Fibroblast of skin of back (primary cell): ENCODE measurements around the gene SLC46A2.

Experiments used
- DNase-seq: peaks from one replicate; pipeline ENCODE4 v3.0.0-alpha.2; 2013

Gene SLC46A2

DNA sequence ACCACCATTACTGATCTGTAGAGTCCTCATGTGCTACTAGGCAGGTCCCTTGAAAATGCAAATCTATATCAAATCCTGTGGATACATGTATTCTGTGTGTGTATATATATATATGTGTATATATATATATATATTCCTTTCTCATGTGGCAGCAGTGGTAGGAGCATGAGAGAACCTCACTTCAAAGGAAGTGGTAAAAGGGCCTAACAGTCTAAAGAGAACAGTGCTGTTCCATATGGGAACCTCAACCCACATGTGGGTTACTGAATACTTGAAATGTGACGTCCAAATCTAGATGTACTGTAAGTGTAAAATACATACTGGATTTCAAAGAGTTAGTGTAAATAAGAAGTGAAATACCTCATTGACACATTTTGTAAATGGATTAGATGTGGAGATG lies 5.4 kb downstream of the SLC46A2 start:
- no peak for DNase-seq

DNA sequence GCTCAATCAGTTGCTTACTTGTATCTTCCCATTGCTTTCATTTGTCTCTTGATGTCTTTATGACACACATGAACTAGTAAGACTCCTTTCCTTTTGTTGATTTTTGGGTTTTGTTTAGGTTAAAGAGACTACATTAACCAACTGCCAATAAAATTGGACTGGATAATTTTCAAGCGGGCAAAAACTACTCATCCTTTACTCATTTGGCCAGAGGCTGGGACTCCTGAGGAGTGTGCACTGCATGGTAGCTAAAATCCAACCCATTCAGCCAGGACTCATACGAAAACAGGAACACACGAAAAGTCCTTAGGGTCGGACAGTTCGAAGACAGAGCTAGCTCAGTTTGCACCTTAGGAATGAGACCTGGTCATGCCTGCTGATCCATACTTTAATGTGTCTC lies 6.0 kb downstream of the SLC46A2 start:
- no peak for DNase-seq

DNA sequence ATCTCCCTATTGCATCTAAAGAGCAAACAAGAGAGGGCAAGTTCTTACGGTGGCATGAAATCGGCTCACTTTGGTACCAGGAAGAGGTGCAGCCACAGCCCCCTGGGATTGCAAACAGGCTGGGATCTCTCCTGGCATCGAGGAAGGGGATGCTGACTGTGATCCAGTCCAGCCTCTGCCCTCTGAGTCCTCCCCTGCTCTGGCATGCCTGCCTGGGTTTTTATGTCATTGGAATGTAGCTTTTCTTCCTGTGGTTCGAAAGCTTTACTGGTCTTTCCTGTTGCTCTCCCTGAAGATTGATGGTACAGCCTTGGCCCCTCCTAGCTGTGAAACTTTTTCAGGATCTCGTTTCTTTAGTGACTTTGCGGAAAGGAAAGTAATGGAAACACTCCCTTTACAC lies 6.6 kb downstream of the SLC46A2 start:
- DNase-seq, result peak; percentile 54

DNA sequence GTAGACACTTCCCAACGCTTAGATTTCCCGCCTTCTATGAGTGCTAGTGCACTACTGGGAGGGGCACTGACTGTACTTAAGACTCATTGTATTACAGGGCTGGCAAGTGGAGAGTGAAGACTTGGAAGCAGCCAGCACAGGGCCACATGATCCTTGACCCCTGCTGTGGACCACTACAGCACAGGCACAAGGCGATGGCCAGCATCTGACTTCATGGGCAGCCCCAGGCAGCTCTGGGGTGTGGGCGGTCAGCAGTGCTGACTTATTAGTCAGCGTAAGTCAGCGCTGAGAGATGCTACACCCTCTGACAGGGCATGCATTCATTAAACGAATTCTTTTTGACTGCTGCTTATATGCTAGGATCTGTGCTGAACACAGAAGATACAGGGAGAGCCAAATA lies 9.3 kb downstream of the SLC46A2 start:
- peak; percentile 49 for DNase-seq

DNA sequence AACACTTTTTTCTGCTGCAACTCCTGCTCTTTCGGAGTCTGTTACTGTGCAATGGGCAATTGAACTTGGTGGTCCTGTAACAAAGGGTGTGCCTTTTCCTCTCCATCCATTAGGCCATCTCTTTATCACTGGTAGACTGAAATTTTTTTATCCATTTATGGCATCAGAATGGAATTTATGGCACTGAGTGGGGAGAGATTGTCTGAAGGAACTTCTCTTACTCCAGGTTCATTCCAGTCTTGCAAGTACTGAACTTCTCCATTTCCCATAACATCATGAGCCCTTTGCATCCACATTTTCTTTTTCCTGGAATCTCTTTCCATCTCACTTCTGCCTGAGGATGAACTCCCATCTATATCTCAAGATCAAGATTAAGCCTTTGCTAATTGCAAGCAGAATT lies 10.0 kb downstream of the SLC46A2 start:
- DNase-seq, result no peak

DNA sequence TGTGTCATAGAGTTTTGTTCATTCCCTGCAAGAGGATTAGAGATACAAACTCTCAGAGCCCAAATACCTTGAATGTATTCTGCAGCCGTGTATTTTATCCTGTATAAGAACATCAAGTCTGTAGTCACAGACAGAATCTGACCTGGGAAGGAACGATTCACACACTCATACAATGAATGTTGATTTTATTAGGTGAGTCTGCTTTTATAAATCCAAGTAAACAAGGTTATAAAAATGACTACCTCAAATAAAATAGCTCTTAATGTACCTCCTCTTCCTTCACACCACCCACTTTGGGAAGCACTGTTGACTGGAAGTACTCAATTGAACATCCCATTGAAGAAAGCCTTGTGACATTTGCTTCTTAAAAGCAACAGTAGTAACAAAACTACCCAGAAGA lies 11.9 kb downstream of the SLC46A2 start:
- DNase-seq, result no peak

DNA sequence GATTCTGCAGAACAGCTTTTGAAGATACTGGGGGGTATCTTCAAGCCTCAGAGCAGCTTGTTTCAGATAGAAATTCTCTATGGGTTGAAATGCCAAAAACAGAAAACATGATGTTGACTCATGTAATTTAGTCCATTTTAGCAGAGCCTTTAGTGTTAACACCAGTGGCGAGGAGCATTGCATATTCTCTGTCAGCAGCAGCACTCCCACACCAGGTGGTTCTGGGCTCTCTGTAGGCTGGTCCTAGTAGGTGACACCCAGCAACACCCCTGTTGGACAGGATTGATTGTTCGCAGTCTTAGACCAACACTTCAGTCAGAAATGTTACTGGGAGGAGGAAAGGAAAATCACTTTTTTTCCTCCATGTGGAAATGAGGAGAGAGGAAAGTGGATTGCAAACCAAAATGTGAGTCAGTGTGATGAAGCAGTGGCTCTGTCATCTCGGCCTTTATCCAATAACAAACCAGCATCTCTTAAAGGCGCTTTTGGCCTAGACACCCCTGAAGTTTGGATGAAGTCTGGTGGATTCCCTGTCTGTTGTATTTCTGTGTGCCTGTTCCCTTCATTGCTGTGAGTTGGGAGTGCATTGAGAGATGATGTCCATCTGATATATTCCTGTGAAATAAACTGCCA lies 16.8 kb downstream of the SLC46A2 start:
- DNase-seq, result no peak

DNA sequence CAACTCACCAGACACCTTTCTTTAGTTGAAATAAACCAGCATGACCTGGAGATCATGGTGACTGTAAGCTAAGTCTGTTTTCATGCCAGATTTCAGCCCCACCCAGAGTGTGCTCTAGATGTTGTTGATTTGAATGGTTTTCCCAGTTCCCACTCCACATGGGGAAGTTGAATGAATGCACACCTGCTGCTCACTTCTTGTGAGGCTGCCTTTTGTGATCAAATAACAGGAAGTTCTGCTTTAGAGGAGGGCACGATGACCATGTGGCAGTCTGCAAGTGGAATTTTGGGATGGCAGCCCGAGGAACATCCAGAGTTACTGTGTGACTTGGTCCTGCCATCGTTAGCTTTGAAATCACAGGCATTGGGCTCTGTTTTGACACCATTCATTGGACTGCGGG lies 18.7 kb downstream of the SLC46A2 start:
- no peak for DNase-seq

DNA sequence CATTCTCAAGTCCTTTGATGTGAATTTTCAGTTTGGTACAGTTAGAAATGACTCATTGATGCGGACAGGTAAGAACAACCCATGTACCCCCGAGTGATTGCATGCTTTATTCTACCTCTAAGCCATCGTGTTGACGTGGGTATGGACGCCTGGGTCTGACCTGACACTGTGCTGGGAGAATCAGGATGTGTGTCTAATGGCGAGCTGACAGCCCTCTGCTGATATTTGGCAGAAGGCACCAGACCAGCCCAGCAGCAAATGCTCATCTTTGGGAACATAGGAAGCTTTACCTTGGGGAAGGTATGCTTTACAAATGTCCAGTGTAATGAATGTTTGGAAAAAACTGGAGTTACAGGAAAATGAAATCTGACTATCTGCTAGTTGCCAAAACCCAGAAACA lies 20.1 kb downstream of the SLC46A2 start:
- DNase-seq, result no peak

DNA sequence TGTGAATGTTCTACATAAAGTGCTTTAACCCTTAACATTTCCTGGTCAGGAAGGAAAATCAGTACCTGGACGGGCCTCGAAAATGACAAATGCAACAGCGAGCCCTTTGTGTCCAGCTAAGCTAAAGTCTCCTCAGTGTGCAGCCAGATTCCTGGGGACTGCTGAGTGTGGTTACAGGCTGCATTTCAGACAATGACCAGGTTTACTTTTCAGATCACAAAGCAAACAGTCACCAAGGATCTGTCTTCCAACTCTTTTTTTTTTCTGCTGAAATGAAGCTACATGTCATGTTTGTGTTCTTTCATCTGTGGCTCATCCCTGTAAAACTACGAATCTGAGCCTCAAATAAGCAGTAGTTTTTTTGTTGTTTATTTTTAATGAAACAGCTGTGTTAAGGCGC lies 20.8 kb downstream of the SLC46A2 start:
- DNase-seq, result no peak

DNA sequence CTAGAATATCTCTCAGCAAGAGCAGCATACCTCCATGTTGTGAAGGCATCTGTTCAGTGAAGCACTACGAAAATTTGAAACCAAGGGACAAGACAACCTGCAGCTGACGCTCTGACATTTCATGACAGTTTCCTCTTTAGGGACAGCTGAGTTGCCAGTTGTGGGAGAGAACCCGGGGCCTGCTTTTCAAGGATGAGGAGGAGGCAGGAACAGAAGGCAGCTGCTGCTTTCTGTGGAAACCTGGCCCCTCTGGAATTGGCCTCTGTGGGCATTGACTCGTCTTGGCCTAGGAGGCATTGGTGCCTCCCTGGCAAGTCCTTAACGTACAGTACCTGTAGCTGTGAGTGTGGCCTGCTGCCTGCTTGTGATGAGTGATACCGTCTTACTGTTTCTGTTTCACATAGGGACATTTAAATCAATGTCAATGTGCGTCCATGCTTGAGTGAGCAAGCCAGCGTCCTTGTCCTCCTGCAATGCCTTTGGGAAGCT lies 21.6 kb downstream of the SLC46A2 start:
- DNase-seq, result no peak

DNA sequence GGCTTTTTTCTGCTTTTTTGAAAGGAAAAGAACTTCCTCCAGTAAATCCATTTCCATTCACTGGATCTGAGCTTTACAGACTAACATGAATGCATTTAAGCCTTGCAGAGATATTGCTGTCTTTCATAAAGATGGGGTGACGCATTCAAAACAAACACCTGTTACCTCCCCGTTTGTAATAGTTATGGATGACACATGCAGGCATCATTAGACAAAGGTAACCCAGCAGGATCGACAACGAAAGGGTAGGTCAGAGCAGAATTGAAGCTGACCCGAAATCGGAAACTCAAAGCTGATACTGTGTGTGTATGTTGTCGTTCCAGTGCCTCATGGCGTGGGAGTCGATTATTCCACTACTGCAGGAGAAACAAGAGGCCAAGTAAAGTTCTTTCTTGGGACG lies 22.2 kb downstream of the SLC46A2 start:
- no peak for DNase-seq

DNA sequence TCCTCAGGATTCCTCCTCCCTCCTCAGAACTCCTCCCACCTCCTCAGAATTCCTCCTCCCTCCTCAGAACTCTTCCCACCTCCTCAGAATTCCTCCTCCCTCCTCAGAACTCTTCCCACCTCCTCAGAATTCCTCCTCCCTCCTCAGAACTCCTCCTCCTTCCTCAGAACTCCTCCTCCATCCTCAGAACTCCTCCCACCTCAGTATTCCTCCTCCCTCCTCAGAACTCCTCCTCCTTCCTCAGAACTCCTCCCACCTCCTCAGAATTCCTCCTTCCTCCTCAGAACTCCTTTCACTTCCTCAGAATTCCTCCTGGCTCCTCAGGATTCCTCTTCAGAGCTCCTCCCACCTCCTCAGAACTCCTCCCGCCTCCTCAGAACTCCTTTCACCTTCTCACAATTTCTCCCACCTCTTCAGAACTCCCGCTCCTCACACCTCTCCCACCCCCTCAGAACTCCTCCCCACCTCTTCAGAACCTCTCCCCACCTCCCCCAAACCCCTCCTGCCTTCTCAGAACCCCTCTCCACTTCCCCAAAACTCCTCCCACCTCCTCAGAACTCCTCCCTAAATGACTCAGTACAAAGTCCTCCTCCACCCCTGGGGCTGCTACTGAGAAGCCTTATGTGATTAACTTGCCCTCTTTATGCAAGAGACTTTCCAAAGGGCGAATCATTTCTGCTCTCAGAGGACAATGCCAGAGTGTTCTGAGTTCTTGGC lies 23.2 kb downstream of the SLC46A2 start:
- DNase-seq, result peak; percentile 90

DNA sequence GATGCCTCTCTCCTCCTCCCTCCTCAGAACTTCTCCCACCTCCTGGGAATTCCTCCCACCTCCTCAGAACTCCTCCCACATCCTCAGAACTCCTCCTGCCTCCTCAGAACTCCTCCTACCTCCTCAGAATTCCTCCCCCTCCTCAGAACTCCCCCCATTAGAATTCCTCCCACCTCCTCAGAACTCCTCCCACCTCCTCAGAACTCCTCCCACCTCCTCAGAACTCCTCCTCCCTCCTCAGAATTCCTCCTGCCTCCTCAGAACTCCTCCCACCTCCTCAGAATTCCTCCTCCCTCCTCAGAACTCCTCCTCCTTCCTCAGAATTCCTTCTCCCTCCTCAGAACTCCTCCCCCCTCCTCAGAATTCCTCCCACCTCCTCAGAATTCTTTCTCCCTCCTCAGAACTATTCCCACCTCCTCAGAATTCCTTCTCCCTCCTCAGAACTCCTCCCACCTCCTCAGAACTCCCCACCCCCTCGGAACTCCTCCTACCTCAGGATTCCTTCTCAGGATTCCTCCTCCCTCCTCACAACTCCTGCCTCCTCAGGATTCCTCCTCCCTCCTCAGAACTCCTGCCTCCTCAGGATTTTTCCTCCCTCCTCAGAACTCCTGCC lies 23.9 kb downstream of the SLC46A2 start:
- peak; percentile 86 for DNase-seq

DNA sequence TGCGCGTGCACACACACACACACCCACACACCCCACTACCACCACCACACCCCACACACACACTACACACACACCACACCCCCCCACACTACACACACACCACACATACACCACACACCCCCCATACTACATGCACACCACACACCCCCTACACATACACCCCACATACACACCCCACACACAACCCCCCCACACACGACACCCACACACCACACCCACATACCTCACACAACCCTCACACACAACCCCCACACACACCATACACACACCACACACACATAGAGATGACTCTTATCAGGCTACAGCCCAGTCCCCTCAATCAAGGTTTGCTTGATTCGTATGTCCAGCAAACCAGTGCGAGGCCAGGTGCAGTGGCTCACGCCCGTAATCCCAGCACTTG lies 25.7 kb downstream of the SLC46A2 start:
- DNase-seq, result no peak

DNA sequence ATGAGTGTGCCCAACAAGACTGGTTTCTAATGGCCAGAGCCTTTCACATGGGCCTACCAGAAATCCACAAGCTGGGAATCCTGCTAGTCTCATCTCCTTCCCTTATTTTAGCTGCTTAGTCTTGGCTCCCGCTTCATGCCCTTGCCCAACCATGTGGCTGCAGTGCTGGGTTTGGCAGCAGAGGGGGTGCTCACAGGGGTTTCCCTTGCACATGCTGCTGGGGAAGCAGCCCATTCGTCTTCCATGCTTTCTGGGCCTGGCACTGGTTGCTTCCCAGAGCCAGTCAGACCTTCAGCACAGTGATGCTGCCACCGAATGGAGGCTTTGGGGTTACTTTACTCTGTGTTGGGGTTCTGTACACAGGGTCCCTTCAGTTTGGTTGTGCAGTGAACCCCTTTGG lies 26.3 kb downstream of the SLC46A2 start:
- no peak for DNase-seq

DNA sequence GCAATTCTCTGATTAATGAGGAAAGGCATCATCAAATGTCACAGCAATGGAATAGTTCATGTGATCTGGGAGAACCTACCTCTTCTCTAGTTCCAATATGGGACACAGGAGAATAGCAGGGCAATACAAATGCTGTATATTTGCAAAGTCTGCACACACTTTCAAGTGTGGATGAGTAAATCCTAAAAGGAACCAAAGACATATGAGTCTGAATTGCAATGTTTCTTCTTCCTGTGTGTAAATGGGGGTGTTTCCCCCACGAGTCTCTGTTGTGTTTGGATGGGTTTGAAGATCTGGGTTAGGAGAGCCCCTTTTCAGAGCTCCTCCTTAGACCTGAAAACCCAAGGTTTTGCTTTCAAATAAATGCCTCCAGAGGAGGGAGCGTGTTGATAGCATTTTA lies 26.9 kb downstream of the SLC46A2 start:
- no peak for DNase-seq

DNA sequence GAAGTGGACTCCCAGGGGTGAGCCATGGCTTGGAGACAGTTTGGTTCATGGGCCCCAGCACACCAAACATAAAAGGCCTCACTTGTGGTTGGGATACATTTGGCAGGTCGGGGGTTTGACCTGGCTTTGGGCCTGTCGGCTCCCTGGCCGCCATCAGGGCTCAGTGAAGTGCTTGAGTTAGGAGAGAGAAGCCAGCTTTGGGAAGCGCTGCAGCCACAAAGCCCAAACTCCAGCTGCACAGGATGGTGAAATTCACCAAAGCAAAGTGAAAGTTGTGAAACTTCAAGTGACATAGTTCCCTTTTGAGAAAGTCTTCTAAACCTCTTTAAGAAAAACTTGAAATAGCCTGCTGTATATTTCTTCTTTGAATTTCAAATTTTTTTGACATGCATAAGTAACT lies 27.5 kb downstream of the SLC46A2 start:
- no peak for DNase-seq

DNA sequence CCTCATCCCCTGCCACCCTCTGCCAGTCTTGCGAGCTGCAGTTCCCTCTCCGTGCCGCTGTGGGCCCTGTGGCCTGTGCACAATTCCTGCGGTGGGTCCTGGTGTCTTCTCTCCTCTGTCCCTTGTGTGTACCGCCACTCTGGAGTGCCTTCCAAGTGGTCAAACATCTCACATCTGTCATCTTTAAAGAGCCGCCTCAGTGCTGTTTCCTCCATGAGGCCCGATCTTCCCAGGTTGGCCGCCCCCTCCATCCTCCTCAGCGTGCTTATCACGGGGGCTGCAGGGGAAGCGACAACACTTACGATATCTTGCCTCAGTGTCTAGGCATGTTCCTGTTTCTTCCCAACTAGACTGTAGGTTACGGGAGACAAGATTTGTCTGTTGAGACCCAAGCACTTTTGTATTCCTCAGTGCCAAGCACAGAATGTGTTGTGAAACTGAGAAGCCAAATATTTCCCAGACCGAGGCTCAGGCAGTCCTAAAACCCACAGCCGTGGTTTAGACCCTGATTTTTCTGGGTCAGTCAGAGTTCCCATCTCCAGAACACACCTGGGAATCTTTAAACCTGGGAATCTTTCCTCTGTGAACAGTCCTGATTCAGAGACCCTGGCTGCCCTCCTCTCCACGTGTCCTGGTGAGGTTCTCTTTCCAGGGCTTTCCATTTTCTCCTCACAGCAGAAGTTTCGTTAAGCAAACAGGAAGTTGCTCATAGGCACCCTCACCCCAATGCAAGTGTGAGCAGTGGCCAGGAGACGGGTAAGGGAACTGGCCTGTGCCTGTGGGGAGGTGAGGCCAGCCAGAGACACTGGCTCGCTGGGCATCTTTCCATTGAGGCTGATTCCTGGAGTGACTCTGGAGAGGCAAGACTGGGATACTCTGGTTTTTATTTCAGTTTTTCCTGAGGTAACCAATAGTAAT lies 28.8 kb downstream of the SLC46A2 start:
- peak; percentile 19 for DNase-seq

DNA sequence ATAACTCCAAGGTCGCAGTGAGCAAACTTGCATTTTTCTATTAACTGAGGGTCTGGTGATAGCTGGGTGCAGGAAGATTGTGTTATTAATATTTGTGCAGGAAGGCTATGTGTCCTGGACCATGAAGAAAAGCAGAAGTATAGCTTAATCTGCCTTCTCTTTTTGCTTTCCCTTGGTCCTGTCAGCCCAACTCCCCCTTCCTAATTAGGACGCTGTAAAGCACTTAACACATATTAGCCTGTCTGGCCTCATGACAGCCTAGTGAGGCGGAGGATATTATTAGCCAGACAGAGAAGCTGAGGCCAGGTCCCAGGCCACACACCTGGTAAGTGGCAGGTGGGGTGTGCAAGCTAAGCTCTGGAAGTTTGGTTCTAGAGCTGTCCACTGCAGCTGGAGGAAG lies 29.5 kb downstream of the SLC46A2 start:
- DNase-seq, result no peak

DNA sequence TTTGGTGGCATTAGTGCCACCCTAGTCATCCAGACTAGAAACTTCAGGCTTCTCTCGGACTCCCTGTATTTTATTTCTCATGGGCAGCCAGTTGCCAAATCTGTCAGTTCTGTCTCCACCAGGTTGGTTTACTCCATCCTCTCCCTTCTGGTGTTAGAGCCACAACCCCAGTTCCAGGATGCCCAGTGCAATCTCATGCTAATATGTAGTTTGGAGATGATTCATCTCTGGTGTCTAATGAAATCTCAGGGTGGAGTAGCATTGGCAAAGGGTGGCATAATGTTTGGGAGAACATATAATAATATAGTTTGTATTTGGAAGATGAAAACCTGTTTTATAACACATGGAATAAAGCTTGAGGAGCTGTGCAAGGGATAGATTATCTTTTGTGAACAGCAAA lies 30.2 kb downstream of the SLC46A2 start:
- DNase-seq, result no peak

DNA sequence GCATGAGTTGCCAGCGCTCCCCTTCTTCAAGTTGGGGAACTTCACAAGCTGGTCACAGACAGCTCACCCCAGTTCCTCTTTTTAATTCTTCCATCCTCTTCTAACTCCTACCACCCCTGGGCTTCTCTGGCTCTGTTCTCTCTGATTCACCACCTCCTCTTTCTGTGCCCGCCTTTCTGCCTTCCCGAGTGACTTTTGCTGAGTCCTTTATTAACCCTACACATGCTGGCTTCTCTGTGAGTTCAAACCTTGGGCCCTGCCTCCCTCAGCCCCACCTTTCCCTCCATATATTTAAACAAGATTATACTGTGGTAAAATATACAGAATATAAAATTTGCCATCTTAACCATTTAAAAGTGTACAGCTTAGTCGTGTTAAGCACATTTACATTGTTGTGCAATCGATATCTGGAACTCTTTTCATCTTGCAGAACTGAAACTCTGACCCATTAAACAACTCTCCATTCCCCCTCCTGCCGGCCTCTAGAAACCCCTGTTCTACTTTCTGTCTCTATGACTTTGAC lies 32.0 kb downstream of the SLC46A2 start:
- DNase-seq, result no peak

DNA sequence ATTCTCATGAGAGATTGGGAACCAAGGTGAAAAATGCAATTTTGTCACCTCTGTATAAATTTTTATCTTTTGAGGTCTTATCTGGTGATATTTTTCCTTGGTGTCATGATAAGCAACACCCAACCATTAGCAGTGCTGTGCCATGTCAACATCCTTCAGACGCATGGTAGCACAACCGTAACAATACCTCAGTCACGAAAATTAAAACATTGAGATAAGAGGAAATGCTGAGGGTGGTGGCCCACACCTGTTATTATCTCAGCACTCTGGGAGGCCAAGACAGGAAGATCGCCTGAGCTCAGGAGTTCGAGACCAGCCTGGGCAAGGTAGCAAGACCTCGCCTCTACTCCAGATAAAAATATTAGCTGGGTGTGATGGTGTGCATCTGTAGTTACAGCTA lies 32.7 kb downstream of the SLC46A2 start:
- DNase-seq, result no peak
